GM12801 (cell line): ENCODE measurements around the gene PTPRM.

Experiments
- CTCF ChIP-seq: IDR thresholded peaks from one replicate; pipeline ENCODE4 v1.5.1; 2011; ENCODE audit warnings: control low read depth; ENCODE audit not compliant: insufficient read length; ENCODE audit errors: extremely low read depth

PTPRM gene

DNA sequence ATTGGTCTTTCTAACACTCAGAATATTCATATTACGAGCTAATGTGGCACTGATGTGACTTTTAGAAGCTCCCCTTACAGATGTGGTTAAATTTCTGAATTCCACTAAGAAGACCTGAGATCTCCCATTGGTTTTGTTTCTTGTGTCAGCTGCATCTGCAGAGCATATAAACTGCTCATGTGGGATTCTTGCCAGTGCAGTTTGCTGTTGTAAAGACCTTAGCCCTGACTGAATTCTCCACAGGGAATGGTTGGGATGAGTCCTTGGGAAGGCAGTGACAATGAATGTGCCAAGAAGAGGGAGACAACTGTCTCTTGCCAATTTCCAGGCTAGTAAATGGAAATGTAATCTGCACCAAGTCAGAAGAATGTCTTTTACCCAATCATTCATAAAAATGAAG, 94.1 kb downstream of the PTPRM start:
- no peak for TF ChIP-seq CTCF

DNA sequence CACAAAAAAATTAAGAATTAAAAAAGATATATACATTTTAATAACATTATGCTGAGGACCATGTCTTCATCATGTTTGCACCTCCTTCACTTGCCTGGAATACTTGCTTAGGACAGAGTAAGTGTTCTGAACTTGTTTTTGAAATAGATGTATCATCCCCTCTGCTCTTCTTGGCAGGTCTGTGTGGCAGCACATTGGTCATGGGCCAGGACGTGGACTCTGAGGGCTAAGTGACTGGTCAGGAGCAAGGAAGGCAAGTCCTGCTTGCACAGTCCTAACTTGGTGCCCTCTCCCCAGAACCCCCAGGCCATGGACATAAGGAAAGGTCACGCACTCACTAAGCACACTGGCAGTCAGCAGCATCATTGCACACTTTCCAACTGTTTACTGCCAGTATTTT, 95.8 kb downstream of the PTPRM start:
- TF ChIP-seq CTCF, result no peak

DNA sequence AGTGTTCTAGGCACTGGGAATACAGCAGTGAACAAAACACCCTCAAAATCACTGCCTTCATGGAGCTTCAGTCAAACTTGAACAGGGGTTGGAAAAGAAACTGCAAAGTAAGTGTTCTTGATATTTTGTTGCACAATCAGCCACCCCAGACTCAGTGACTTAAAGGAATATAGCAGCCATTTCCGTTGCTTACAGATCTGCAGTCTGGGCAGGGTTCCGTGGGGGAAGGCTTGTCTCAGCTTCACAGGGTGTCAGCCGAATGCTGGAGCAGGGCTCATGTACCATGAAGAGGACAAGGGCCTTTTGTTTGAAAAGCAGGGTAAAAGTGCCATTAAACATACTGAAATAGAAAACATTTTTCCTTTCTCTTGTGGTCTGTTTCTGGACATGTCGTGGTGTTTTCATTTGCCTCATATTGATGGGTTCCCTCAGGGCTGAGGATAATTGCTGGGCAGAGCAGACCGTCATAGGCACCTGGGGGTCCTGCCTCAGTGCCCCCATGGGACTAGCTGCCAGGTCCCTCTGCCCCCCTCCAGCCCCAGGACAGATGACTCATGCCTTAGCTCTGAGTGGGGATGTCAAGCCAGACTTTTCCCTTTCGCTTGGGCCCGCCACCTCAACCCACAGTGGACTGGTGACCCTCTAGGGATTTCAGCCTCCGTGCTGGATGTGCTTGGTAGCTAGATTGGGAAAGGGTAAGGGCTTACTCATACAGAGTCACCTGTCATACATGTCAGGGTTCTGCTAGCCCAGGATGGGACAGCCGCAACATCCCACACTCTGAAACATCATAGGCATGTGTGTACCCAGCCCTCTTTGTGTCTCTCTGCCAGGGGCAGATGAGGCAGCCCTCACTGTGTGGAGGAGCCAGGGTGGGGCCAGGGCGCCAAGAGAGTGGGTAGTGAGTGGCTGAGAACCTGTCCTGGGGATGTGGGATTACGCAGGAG, 96.5 kb downstream of the PTPRM start:
- TF ChIP-seq CTCF, result no peak

DNA sequence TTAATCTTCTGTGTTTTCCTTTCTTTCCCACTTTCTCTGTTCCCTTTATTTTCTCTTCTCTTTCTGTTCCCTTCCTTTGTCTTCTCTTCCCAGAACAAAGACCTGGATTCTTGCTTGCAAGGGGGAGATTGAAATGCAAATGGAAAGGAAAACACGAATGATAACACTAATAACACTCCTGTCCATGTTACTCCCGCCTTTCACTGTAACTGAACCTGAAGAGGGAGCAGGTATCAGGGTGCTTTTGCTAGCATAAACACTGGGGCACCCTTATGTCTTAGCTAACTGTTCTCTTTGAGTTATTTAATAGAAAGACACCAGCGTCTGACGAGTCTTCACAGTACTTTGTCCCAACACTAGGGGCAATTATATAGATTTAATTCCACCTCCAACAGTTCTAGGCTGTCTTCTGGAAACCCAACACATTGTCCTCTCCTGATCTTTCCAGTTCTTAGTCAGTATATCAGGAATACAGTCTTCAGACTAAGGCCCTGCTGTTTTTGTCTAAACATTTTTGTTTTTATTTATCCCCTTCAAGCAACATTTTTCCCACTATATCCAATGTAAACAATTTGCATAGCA, 99.2 kb downstream of the PTPRM start:
- TF ChIP-seq CTCF, result no peak

GRCh38 chr18:7668392-7668791, 101.3 kb downstream of the PTPRM start:
- no peak for TF ChIP-seq CTCF

DNA sequence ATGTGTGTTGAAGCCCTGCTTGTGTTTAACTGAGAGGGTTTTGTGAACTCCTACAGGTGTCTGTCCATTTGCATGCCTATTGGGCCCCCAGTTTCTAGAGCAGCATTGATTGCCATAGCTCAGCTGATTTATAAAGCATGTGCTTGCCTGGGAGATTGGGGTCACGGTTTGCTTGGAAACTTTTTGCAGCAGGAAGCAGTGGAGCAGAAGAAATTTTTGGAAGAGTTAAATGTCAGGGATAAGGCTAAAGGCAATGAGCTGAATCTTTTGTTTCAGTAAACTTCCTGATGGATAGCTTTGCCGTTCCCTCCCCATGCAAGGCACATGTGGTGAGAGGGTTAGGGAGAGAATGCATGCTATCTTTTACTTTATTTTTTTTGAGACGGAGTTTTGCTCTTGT, 102.2 kb downstream of the PTPRM start:
- no peak for TF ChIP-seq CTCF

- TF ChIP-seq CTCF, result no peak
Measured at GRCh38 chr18:7671105-7671504, 104.0 kb downstream of the PTPRM start.
